SK-N-DZ (cell line): Measurements from ENCODE around the gene SORCS2.

ENCODE experiments used
- DNase-seq: peaks from one replicate; pipeline ENCODE4 v3.0.0-alpha.2; 2015; ENCODE audit warnings: low spot score

SORCS2 gene

GRCh38 chr4:7287274-7287917 lies 95.1 kb downstream of the SORCS2 start:
- DNase-seq = no peak

GRCh38 chr4:7287918-7288280 lies 95.6 kb downstream of the SORCS2 start:
- DNase-seq = no peak

- DNase-seq = no peak
Observed at GRCh38 chr4:7288751-7289523, 96.6 kb downstream of the SORCS2 start.

- DNase-seq = no peak
Observed at GRCh38 chr4:7289589-7289988, 97.3 kb downstream of the SORCS2 start.

- DNase-seq = no peak
Observed at GRCh38 chr4:7291372-7292114, 99.2 kb downstream of the SORCS2 start.

GRCh38 chr4:7293703-7294102 lies 101.4 kb downstream of the SORCS2 start:
- DNase-seq = no peak

- no peak for DNase-seq
Observed at GRCh38 chr4:7294176-7294756, 101.9 kb downstream of the SORCS2 start.

GRCh38 chr4:7295197-7295910 lies 103.0 kb downstream of the SORCS2 start:
- DNase-seq = no peak

- no peak for DNase-seq
Observed at GRCh38 chr4:7295911-7296660, 103.7 kb downstream of the SORCS2 start.

- no peak for DNase-seq
Observed at GRCh38 chr4:7296661-7297335, 104.5 kb downstream of the SORCS2 start.

GRCh38 chr4:7297374-7297773 lies 105.0 kb downstream of the SORCS2 start:
- DNase-seq = no peak

- no peak for DNase-seq
Observed at GRCh38 chr4:7297881-7298280, 105.5 kb downstream of the SORCS2 start.

GRCh38 chr4:7298619-7299009 lies 106.3 kb downstream of the SORCS2 start:
- no peak for DNase-seq

GRCh38 chr4:7299010-7299907 lies 106.9 kb downstream of the SORCS2 start:
- DNase-seq = no peak

GRCh38 chr4:7299908-7300710 lies 107.8 kb downstream of the SORCS2 start:
- no peak for DNase-seq

GRCh38 chr4:7300711-7301095 lies 108.4 kb downstream of the SORCS2 start:
- no peak for DNase-seq

- DNase-seq = no peak
Observed at GRCh38 chr4:7301126-7301785, 108.9 kb downstream of the SORCS2 start.
